Measurements from ENCODE around the gene PLCH1.

PLCH1 gene

GRCh38 chr3:155682426-155683343, 62.2 kb downstream of the PLCH1 start:
- DNase-seq (ENCODE audit: low read depth, low spot score) = no peak

- DNase-seq (ENCODE audit: low read depth, low spot score) = no peak
These were observed 68.5 kb downstream of the PLCH1 start for GRCh38 chr3:155676252-155676981.

GRCh38 chr3:155675094-155675493, 69.8 kb downstream of the PLCH1 start:
- no peak for DNase-seq (ENCODE audit: low read depth, low spot score)

GRCh38 chr3:155673421-155673820, 71.5 kb downstream of the PLCH1 start:
- no peak for DNase-seq (ENCODE audit: low read depth, low spot score)

GRCh38 chr3:155670335-155670734, 74.5 kb downstream of the PLCH1 start:
- DNase-seq (ENCODE audit: low read depth, low spot score) = no peak

GRCh38 chr3:155667988-155668387, 76.9 kb downstream of the PLCH1 start:
- no peak for DNase-seq (ENCODE audit: low read depth, low spot score)

GRCh38 chr3:155664925-155665695, 79.8 kb downstream of the PLCH1 start:
- no peak for DNase-seq (ENCODE audit: low read depth, low spot score)

- DNase-seq (ENCODE audit: low read depth, low spot score) = no peak
These were observed 81.2 kb downstream of the PLCH1 start for GRCh38 chr3:155663467-155664212.

- DNase-seq (ENCODE audit: low read depth, low spot score) = no peak
These were observed 83.1 kb downstream of the PLCH1 start for GRCh38 chr3:155661760-155662159.

GRCh38 chr3:155661042-155661441, 83.8 kb downstream of the PLCH1 start:
- DNase-seq (ENCODE audit: low read depth, low spot score) = no peak

- DNase-seq (ENCODE audit: low read depth, low spot score) = no peak
These were observed 86.1 kb downstream of the PLCH1 start for GRCh38 chr3:155658671-155659261.

GRCh38 chr3:155658006-155658405, 86.9 kb downstream of the PLCH1 start:
- DNase-seq (ENCODE audit: low read depth, low spot score) = no peak

- DNase-seq (ENCODE audit: low read depth, low spot score) = no peak
These were observed 87.7 kb downstream of the PLCH1 start for GRCh38 chr3:155657161-155657560.

GRCh38 chr3:155656466-155656865, 88.4 kb downstream of the PLCH1 start:
- no peak for DNase-seq (ENCODE audit: low read depth, low spot score)

- DNase-seq (ENCODE audit: low read depth, low spot score) = no peak
These were observed 93.2 kb downstream of the PLCH1 start for GRCh38 chr3:155651489-155652218.

- no peak for DNase-seq (ENCODE audit: low read depth, low spot score)
These were observed 96.8 kb downstream of the PLCH1 start for GRCh38 chr3:155648013-155648591.

GRCh38 chr3:155647206-155647605, 97.7 kb downstream of the PLCH1 start:
- no peak for DNase-seq (ENCODE audit: low read depth, low spot score)

GRCh38 chr3:155646669-155647068, 98.2 kb downstream of the PLCH1 start:
- DNase-seq (ENCODE audit: low read depth, low spot score) = no peak

GRCh38 chr3:155646128-155646527, 98.7 kb downstream of the PLCH1 start:
- no peak for DNase-seq (ENCODE audit: low read depth, low spot score)
